Measurements from ENCODE around the gene SLC25A40. TPM values are rescaled to one million over a fixed set of nuclear protein-coding genes. Genes with fewer than 3 reads are reported as not detected.
A peak's percentile ranks its signal among the peaks of the same experiment; 100 is the strongest.
"Not testable (repeated sequence)": the region's sequence is repeated elsewhere in the genome, so short reads cannot be mapped to it uniquely, and the experiment has no call there.

The SLC25A40 gene
- total and polyA plus RNA-seq, 7 donors: 9.6 to 46.8 (median 17.4) TPM

DNA sequence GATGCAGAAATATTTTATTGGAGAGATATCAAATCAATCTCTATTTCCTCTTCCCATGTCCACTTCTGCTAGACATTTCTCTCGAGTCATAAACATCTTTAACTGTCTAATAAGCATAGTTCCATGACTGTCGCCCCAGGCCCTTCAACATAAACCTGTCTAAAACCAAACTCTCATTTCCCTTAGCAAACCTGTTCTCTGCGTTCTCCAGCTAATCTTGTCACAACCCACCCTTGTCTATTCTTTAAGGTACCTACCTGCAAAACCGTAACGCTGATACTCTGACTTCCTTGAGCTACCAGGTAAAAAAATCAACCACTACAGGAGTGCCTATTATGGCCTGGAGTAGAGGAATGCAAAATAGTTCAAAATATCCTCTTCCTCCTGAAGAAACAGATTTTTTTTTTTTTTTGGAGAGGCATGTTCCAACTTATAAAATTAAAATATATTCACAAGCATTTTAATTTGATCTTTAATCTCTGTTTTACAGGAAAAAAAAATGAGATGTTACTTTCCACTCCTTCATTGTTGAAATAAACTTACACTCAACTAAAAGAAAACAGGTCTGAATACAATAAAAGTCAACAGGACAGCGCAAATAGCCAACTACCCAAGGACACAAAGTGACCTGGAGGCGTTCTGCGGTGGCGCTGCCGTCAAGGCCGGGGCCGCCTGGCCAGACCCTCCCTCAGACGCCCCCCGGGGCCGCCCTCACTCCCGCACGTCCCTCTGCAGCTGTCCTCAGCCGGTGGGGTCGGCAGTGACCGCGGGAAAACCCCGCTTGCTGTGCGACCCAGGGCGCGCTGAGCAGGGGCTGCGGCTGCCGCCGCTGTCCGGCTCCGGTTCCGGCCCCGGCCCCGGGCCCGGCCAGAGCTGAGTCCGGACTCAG, 765 bp downstream of the SLC25A40 start:
- Histone ChIP-seq H3K27ac (peak overlapping the region; percentile 89 to 96 (median 94)), H3K9me3 (peaks cover 0 to 5% (median 3%) of the 10 kb centered on the region in 4 donors), H3K4me1 (peaks cover 3 to 31% (median 22%) of the 10 kb centered on the region in 4 donors), H3K36me3 (peaks cover 0 to 4% (median 0%) of the 10 kb centered on the region in 4 donors), H3K27me3 (no peaks in the 10 kb centered on the region), H3K4me3 (peak overlapping the region; percentile 77 to 89 (median 87))
- peak; percentile 63 for DNase-seq
- TF ChIP-seq POLR2AphosphoS5 (IDR thresholded peaks at IDR 0.05) (no peak), POLR2A (IDR thresholded peaks at IDR 0.05) (no peak), EP300 (IDR thresholded peaks at IDR 0.05) (no peak)
- TF ChIP-seq, protein P1, sequence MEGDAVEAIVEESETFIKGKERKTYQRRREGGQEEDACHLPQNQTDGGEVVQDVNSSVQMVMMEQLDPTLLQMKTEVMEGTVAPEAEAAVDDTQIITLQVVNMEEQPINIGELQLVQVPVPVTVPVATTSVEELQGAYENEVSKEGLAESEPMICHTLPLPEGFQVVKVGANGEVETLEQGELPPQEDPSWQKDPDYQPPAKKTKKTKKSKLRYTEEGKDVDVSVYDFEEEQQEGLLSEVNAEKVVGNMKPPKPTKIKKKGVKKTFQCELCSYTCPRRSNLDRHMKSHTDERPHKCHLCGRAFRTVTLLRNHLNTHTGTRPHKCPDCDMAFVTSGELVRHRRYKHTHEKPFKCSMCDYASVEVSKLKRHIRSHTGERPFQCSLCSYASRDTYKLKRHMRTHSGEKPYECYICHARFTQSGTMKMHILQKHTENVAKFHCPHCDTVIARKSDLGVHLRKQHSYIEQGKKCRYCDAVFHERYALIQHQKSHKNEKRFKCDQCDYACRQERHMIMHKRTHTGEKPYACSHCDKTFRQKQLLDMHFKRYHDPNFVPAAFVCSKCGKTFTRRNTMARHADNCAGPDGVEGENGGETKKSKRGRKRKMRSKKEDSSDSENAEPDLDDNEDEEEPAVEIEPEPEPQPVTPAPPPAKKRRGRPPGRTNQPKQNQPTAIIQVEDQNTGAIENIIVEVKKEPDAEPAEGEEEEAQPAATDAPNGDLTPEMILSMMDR (IDR thresholded peaks at IDR 0.05): no peak
- intact Hi-C loops (cut with DNase I): loop anchor here (5.0 kb wide), 2 partner anchors 57 to 723 kb away; partner anchors contain the start of genes ADAM22 and DMTF1
- WGBS, 2 donors: 1 to 2% methylated on average over 35 of the region's 35 CpGs

DNA sequence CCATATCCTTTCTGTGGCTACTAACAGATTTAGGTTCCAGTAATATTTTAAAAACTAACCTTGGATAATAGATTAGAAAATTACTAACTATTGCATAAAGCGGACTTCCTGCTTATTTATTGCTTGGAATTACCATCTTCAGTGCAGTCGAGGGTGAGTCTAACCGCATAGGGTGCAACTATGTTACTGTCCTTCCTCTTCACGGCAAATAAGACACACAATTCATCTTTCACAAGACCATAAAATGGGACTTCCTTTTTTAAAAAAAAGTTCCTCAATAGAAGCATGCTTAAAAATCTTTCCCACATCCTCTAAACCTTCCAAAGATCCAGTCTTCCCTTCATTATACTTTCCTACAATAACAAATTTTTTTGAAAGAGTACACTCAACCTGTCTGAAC, 2.1 kb downstream of the SLC25A40 start:
- H3K27ac ChIP-seq: no peak overlapping the region
- no peak for DNase-seq
- H3K9me3 ChIP-seq: peaks cover 0 to 5% (median 3%) of the 10 kb centered on the region in 4 donors
- intact Hi-C loops (cut with DNase I): no loop called here
- H3K4me1 ChIP-seq: peaks cover 3 to 31% (median 22%) of the 10 kb centered on the region in 4 donors
- H3K4me3 ChIP-seq: no peak overlapping the region
- WGBS, 2 donors: 19 to 27% methylated on average over 4 of the region's 4 CpGs
- peaks cover 0 to 4% (median 0%) of the 10 kb centered on the region in 4 donors for H3K36me3 ChIP-seq
- TF ChIP-seq POLR2AphosphoS5 (IDR thresholded peaks at IDR 0.05) (no peak), EP300 (IDR thresholded peaks at IDR 0.05) (no peak), POLR2A (IDR thresholded peaks at IDR 0.05) (no peak)
- TF ChIP-seq, protein P1 (IDR thresholded peaks at IDR 0.05): no peak
- no peaks in the 10 kb centered on the region for H3K27me3 ChIP-seq

DNA sequence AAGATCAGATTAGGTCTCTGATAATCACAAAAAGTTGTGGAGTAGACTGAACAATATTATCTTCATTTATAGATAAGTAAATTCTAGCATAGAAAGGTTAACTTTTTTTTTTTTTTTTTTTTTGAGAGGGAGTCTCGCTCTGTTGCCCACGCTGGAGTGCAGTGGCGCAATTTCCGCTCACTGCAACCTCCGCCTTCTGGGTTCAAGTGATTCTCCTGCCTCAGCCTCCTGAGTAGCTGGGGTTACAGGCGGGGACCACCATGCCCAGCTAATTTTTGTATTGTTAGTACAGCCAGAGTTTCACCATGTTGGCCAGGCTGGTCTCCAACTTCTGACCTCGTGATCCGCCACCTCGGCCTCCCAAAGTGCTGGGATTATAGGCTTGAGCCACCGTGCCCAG, 2.8 kb downstream of the SLC25A40 start:
- H3K9me3 ChIP-seq; H3K36me3 ChIP-seq; DNase-seq; H3K4me3 ChIP-seq; H3K27me3 ChIP-seq; intact Hi-C loops (cut with DNase I); H3K27ac ChIP-seq: not testable (repeated sequence)
- WGBS, 2 donors: 95 to 96% methylated on average over 10 of the region's 10 CpGs
- H3K4me1 ChIP-seq: peaks cover 3 to 29% (median 21%) of the 10 kb centered on the region in 4 donors

- intact Hi-C loops (cut with DNase I): no loop called here
- 74 to 87% methylated on average over 5 of the region's 5 CpGs for WGBS, 2 donors
- no peak overlapping the region for H3K27ac ChIP-seq
- no peak for TF ChIP-seq POLR2AphosphoS5 (IDR thresholded peaks at IDR 0.05)
- TF ChIP-seq EP300 (IDR thresholded peaks at IDR 0.05): no peak
- TF ChIP-seq, protein P1 (IDR thresholded peaks at IDR 0.05): no peak
- TF ChIP-seq POLR2A (IDR thresholded peaks at IDR 0.05): no peak
- H3K9me3 ChIP-seq: peaks cover 0 to 5% (median 4%) of the 10 kb centered on the region in 4 donors
- peaks cover 3 to 19% (median 12%) of the 10 kb centered on the region in 4 donors for H3K4me1 ChIP-seq
- no peak for DNase-seq
- no peak overlapping the region for H3K4me3 ChIP-seq
- no peaks in the 10 kb centered on the region for H3K27me3 ChIP-seq
- peaks cover 0 to 4% (median 0%) of the 10 kb centered on the region in 4 donors for H3K36me3 ChIP-seq
Observed at GRCh38 chr7:87872346-87872745, 3.8 kb downstream of the SLC25A40 start.

DNA sequence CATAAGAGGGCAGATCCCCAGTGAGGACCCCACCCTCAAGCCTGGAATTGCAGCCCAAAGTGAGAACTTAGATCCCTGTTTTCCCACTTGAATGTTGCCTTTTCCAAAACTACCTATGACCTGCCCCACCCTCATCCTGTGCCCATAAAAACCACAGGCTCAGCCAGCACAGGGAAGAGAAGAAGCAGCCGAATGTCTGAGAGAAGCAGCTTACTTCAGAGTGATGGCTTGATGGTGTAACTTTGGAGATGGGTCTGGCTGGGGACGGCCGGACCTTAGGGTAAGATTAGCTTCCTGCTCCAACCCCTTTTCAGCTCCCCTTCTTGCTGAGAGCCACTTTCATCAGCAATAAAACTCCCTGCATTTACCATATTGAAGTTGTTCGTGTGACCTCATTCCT, 5.7 kb downstream of the SLC25A40 start:
- intact Hi-C loops (cut with DNase I): no loop called here
- WGBS, 2 donors: 97 to 99% methylated on average over 4 of the region's 4 CpGs

DNA sequence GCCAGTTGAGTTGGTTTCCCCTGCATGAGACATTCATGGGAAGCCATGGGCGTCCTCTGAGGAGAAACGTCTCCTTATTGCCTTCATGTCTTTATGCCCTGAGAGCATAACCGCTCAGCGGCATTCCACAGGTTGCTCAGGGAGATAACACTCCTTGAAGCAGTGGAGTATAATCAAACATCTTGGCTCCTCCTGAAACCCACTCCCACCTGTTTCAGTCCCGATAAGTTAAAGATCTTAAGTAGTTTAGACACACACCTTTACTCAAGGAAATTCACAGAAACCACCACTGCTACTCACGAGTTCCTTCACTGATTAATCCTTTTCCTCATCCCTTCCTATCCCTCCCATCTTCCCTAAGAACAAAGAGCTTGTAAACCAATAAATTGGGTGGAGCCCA, 9.6 kb downstream of the SLC25A40 start:
- H3K9me3 ChIP-seq: peaks cover 0 to 13% (median 7%) of the 10 kb centered on the region in 4 donors
- H3K4me1 ChIP-seq; DNase-seq; H3K27me3 ChIP-seq; H3K27ac ChIP-seq; intact Hi-C loops (cut with DNase I); H3K4me3 ChIP-seq: not testable (repeated sequence)
- H3K36me3 ChIP-seq: peaks cover 0 to 14% (median 0%) of the 10 kb centered on the region in 4 donors
- 96 to 97% methylated on average over 6 of the region's 6 CpGs for WGBS, 2 donors

More for the DNA sequence above, 5.7 kb downstream of the SLC25A40 start:
- Histone ChIP-seq H3K36me3 (peaks cover 0 to 11% (median 0%) of the 10 kb centered on the region in 4 donors), H3K4me3 (no peak overlapping the region), H3K4me1 (peaks cover 0 to 17% (median 8%) of the 10 kb centered on the region in 4 donors), H3K27me3 (no peaks in the 10 kb centered on the region), H3K27ac (no peak overlapping the region), H3K9me3 (peaks cover 0 to 16% (median 11%) of the 10 kb centered on the region in 4 donors)
- TF ChIP-seq POLR2AphosphoS5 (IDR thresholded peaks at IDR 0.05): no peak
- TF ChIP-seq, protein P1 (IDR thresholded peaks at IDR 0.05): no peak
- no peak for TF ChIP-seq POLR2A (IDR thresholded peaks at IDR 0.05)
- TF ChIP-seq EP300 (IDR thresholded peaks at IDR 0.05): no peak
- no peak for DNase-seq

Measured in sigmoid colon (tissue), 7 donors.